Measurements from ENCODE around the gene FASLG.

DNA sequence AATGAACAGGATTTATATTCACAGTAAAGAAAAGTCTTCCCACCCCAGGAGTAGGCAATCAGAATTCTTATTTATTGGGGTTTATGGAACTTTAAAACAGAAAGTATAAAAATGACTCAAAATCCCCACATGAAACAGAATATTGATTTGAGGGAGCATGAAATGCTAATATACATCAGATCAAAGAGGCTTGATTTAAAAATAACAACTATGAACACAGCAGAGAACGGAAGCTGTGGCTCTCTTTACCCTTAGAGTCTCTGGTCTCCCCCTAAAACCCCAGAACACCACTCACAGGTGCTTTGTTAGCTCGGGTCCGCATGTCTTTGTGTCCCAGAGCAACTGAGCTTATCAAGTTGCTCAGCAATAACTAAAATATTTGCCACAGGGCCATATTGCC lies 31.2 kb upstream of the FASLG start:
- TF ChIP-seq POLR2A (IDR thresholded peaks at IDR 0.05) (no peak), EP300 (IDR thresholded peaks at IDR 0.05) (no peak)
